Adipose tissue (tissue), 3 donors: Measurements from ENCODE around the gene NANOS1. TPM values are rescaled to one million over a fixed set of nuclear protein-coding genes. Genes with fewer than 3 reads are reported as not detected.

Experiments
- H3K27ac ChIP-seq: one replicate; pipeline ENCODE4 v1.5.1; 2013; ENCODE audit warnings: low read depth, low read length
- WGBS, 3 donors: extraction: QIAGEN DNeasy Blood & Tissue Kit; methylation state at CpG; one replicate each; pipeline ENCODE4 v1.1.7; 2013; 5-methylcytosine and 5-hydroxymethylcytosine counted together
- polyA plus RNA-seq, 3 donors: library from polyadenylated mRNA; stranded (reverse); fragments of 200-250 nt; gene quantifications; one replicate each; pipeline ENCODE4 v1.2.3, GENCODE V29; 2013
- donor health status: healthy with polysubstance abuse.
- donor health status: Bipolar disorder and iron deficiency.
- donor health status: healthy.

Gene NANOS1, protein sequence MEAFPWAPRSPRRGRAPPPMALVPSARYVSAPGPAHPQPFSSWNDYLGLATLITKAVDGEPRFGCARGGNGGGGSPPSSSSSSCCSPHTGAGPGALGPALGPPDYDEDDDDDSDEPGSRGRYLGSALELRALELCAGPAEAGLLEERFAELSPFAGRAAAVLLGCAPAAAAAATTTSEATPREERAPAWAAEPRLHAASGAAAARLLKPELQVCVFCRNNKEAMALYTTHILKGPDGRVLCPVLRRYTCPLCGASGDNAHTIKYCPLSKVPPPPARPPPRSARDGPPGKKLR
- polyA plus RNA-seq = 1 to 10 TPM; 1.6 to 6.8 (median 3.5) TPM

DNA sequence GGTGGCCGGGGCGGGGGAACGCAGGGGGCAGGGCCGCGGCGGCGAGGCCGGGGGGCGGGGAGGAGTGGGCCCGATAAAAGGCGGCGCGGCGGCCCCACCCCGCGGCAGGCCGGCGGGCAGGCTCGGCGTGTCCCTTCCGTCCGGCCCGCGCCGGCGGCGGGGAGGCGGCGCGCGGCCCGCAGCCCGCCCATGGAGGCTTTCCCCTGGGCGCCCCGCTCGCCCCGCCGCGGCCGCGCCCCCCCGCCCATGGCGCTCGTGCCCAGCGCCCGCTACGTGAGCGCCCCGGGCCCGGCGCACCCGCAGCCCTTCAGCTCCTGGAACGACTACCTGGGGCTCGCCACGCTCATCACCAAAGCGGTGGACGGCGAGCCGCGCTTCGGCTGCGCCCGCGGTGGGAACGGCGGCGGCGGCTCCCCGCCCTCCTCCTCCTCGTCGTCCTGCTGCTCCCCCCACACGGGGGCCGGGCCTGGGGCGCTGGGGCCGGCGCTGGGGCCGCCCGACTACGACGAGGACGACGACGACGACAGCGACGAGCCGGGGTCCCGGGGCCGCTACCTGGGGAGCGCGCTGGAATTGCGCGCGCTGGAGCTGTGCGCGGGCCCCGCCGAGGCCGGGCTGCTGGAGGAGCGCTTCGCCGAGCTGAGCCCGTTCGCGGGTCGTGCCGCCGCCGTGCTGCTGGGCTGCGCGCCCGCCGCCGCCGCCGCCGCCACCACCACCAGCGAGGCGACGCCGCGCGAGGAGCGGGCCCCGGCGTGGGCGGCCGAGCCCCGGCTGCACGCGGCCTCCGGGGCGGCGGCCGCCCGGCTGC lies at the start of gene NANOS1:
NANOS1 (plus strand) TSS at position 102 of the 808 bp plus-strand sequence; CDS start at position 190, 88 bp downstream.
- WGBS, 3 donors = 0 to 1% (median 1%) methylated on average over 40 to 117 of the region's 136 CpGs
- H3K27ac ChIP-seq = no peak within 1 kb of the TSS

DNA sequence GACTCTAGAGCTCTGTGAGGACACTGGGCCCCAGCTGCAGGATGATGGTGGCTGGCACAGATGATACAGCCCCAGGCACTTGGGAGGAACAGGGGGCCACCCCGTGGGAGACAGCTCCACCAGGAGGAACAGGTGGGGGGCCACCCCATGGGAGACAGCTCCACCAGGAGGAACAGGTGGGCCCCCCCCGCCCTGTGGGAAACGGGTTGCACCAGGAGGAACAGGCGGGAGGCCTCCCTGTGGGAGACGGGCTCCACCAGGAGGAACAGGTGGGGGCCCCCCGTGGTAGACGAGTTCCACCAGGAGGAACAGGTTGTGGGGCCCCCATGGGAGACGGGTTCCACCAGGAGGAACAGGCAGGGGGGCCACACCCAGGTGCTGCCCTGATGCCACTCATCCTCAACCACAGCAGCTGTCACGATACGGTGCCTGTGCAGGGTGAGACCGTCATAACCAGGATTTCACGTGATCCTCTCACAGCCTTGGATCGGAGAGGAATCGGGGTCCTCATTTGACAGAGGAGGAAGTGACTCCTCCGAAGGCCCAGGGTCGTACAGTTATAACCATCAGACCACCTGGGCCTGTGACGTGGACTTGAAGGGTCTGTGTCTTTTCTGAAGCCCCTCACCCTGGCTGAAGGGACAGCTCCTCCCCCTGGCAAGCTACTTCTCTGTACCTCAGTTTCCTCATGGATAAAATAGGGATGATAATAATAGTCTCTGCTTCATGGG lies 49.2 kb upstream of the NANOS1 start:
- 82 to 83% (median 82%) methylated on average over 14 to 17 of the region's 17 CpGs for WGBS, 3 donors

DNA sequence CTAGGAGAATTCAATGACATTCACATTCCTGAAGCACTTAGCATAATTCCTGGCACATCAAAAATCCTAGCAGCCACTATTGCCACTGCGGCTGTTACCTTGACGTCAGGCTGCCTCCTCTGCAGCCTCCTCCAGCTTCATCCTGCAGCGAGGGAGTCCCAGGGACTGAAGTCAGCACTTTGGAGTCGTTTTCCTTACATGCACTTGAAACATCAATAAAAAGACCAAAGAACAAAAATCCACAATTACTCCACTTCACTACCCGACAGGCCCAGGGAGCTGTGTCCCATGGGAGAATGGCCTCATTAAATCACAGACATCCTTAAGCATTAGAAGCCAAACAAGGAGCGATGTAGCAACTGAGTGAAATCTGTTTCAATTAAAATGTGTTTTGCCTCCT lies 48.6 kb upstream of the NANOS1 start:
- 60 to 70% (median 66%) methylated on average over 6 of the region's 6 CpGs for WGBS, 3 donors
- no peak overlapping the region for H3K27ac ChIP-seq

More for the DNA sequence above, 49.2 kb upstream of the NANOS1 start:
- H3K27ac ChIP-seq = no peak overlapping the region

DNA sequence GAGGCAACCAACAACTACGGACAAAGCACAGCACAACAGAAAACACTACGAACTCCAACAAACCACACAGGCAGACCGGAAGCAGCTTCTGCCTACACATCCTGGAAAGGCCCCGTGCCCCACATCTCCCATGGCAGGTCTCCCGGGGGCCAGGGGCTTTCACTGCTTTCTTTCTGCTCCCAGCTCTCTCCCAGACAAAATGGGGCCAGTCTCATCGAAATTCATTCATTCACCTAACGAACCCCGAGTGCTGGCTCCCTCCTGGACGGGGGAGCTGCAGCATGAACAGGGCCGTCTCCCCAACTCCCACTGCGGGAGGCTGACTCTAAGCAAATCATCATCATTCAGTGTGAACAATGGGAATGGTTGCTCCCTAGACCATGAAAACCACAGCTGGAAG lies 47.6 kb upstream of the NANOS1 start:
- H3K27ac ChIP-seq = no peak overlapping the region
- WGBS, 3 donors = 80 to 85% (median 83%) methylated on average over 11 of the region's 11 CpGs

DNA sequence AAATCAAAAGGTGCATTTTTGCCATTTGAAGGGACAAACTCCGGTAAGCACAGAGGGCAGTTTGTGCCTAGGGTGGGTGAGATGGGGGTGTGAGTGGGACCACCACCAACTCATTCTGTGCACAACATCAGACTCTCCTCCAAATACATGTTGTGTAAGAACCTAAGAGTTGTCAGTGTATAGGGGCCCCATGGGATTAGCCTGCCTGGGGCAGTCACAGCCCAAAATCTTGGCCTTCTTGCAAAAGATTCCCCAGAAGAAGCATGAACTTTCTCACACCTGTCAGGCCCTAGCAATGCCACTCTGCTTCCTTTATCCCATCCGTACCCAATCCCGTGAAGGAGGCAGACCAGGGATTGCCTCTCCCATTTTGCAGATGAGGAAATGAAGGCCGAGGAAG lies 47.1 kb upstream of the NANOS1 start:
- no peak overlapping the region for H3K27ac ChIP-seq
- 94 to 95% (median 94%) methylated on average over 4 of the region's 4 CpGs for WGBS, 3 donors

DNA sequence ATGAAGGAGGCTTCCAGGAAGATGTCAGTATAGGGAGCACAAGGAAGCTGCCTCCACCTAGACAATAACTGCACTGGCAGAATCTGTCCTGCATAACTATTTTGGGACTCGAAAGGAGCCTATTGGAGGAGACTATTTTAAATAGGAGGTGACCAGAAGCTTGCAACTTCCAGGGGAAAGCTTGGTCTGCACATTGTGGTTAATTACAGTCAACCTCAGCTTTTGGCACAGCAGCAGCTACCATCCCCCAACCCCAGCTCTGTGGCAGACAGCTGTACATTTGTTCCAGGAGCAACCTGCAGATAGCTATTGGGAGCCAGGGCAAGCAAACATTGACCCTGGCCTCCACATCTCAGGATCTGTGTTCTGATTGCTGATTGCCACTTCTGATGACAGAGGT lies 46.3 kb upstream of the NANOS1 start:
- WGBS, 3 donors = 67 to 73% (median 70%) methylated on average over 1 of the region's 1 CpG

DNA sequence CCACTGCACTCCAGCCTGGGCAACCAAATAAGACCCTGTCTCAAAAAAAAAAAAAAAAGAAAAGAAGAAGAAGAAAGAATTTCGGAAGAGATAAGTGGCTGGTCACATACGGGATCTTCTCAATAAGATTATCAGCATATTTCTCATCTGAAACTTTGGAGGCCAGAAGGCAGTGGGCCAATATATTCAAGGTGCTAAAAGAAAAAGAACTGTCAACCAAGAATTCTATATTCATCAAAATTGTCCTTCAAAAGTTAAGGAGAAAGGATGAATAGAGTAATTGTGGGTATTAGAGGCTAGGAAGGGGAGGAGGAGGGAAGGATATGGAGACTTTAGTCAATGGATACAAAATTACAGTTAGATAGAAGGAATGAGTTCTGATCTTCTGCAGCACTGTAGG lies 43.9 kb upstream of the NANOS1 start:
- no peak overlapping the region for H3K27ac ChIP-seq
- WGBS, 3 donors = 92 to 95% (median 92%) methylated on average over 2 of the region's 2 CpGs

More for the DNA sequence above, 46.3 kb upstream of the NANOS1 start:
- H3K27ac ChIP-seq = no peak overlapping the region

DNA sequence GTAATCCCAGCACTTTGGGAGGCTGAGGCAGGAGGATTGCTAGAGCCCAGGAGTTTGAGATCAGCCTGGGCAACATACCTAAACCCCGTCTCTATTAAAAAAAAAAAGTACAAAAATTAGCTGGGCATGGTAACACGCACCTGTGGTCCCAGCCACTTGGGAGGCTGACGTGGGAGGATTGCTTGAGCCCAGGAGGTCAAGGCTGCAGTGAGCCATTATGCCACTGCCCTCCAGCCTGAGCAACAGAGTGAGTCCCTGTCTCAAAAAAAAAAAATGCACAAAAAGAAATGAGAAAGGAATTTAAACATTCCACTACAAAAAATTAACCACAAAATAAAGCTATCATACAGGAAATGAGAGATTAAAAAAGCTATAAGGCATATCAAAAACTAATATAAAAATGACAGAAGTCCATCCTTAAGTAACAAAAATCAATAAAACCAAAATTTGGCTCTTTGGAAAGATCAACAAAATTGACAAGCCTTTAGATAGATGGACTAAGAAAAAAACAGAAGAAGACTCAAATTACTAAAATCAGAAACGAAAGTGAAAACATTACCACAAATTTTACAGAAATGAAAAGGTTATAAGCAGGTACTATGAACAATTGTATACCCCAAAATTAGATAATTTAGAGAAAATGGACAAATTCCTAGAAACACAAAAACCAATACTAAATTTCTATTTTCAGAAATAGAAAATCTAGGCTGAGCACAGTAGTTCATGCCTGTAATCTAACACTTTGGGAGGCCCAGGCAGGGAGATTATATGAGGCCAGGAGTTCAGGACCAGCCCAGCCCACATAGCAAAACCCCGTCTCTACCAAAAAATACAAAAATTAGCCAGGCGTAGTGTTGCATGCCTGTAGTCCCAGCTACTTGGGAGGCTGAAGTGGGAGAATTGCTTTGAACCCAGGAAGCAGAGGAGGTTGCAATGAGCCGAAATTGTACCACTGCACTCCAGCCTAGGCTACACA lies 42.4 kb upstream of the NANOS1 start:
- no peak overlapping the region for H3K27ac ChIP-seq
- 75 to 79% (median 77%) methylated on average over 7 of the region's 7 CpGs for WGBS, 3 donors

DNA sequence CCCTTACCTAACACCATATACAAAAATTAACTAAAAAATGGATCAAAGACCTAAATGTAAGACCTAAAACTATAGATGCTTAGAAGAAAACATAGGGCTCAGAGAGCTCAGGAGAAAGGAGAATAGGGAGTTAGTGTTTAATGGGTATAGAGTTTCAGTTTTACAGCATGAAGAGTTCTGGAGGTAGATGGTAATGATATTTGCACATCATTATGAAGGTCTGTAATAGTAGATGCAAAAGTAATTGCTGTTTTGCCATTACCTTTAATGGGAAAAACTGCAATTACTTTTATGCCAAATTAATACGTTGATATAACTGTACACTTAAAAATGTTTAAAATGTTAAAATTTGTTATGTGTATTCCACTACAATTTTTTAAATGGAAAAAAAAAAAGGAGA lies 39.2 kb upstream of the NANOS1 start:
- 71 to 85% (median 84%) methylated on average over 1 of the region's 1 CpG for WGBS, 3 donors

DNA sequence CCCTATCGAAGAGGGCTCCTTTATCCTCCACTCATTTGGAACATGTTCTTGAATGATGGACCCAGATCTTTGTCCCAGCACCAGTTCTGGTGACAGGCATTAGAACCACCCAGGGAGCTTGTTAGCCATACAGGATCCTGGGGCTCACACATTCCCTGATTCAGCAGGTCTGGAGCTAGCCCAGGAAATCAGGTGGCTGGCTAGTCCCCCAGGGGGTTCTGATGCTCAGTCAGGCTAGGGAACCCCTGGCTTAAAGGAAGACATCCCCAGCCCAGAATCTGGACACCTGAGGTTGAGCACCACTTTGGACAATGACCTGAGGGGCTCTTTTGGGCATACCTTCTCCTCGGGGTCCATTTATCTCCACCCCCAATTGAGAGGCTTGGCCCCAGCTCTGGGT lies 37.0 kb upstream of the NANOS1 start:
- H3K27ac ChIP-seq = no peak overlapping the region
- WGBS, 3 donors = 73 to 85% (median 77%) methylated on average over 2 of the region's 2 CpGs

More for the DNA sequence above, 39.2 kb upstream of the NANOS1 start:
- no peak overlapping the region for H3K27ac ChIP-seq

DNA sequence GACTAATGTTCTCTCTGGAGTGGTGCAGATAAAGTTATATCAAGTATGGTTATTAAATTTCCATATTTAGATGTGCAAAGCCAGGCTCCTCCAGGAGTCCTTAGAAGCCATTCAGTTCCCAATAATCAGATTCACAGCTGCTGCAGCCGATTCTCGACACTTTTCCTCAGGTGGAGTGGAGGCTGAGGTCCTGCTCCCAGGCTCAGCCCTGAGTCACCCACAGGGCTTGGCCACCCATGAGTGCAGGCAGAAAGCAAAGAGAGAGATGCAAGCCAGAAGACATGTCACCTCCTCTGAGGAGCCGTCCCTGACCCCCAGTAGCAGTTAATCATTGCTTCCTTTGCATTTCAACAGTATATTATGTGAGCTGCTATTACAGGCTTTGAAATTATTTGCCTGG lies 36.3 kb upstream of the NANOS1 start:
- 76 to 88% (median 87%) methylated on average over 3 of the region's 3 CpGs for WGBS, 3 donors
- H3K27ac ChIP-seq = no peak overlapping the region

DNA sequence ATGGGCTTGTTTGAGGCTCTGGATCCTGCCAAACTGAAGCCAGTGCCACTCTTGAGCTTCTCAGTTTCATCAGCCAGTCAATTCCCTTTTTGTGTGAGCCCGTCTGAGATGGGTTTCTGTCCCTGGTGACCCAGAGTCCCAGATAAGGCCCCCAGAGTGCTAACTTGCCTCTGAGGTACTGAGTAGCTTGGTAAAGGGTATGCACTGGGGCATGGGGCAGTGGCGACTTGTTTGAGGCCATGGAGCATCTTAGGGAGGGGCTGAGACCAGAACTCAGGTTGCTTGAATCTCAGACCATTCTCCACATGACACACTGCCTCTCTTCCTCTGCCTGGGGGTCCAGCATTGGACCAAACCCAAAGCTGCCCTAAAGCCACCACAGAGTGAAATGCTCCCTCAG lies 35.2 kb upstream of the NANOS1 start:
- no peak overlapping the region for H3K27ac ChIP-seq
- WGBS, 3 donors = 77 to 82% (median 81%) methylated on average over 2 of the region's 2 CpGs

DNA sequence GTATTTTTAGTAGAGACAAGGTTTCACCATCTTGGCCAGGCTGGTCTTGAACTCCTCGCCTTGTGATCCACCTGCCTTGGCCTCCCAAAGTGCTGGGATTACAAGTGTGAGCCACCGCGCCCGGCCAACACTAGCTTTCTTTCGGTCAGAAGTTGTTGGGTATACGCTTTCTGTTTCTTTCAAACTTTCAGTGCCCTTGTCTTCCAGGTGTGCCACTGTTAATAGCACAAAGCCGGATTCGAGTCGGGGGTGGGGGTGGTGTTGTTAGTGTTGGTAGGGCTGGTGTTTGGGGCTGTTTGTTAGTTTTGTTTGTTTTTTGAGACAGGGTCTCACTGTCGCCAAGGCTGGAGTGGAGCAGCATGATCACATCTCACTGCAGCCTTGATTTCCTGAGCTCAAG lies 33.8 kb upstream of the NANOS1 start:
- 81 to 93% (median 93%) methylated on average over 10 of the region's 10 CpGs for WGBS, 3 donors
- no peak overlapping the region for H3K27ac ChIP-seq

DNA sequence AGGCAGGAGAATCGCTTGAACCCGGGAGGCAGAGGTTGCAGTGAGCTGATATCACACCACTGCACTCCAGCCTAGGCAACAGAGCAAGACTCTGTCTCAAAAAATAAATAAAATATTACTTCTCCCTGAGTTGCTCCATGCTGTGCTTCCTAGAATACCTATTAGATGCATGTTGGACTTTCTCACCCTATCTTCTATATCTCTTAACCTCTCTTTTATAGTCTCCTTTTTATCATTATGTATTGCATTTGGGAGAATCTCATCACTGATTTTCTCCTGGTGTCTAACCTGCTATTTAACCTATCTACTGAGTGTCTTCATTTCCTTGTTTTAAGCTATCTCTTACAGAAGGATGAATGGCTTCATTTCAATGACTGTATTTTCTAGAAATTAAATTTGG lies 32.1 kb upstream of the NANOS1 start:
- 91 to 98% (median 95%) methylated on average over 2 of the region's 2 CpGs for WGBS, 3 donors
- no peak overlapping the region for H3K27ac ChIP-seq

DNA sequence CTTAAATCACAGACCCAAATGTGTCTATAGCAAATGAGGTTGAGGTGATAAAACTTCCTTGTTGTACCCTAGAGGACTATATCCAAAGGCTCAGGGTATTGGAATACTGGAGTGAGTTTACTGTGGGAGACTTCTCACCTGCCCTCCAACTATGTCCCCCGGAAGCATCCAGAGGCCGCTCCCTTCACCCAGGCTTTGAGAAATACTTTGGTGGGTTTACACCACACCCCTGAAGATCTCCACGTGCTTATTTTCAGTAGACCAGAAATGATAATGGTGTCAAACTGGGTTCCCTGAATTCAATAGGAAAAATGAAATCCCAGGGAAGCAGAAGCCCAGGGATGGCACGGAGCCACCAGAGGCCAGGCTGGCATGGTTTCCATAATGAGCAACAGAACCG lies 31.3 kb upstream of the NANOS1 start:
- 91 to 95% (median 93%) methylated on average over 5 of the region's 5 CpGs for WGBS, 3 donors
- H3K27ac ChIP-seq = no peak overlapping the region

DNA sequence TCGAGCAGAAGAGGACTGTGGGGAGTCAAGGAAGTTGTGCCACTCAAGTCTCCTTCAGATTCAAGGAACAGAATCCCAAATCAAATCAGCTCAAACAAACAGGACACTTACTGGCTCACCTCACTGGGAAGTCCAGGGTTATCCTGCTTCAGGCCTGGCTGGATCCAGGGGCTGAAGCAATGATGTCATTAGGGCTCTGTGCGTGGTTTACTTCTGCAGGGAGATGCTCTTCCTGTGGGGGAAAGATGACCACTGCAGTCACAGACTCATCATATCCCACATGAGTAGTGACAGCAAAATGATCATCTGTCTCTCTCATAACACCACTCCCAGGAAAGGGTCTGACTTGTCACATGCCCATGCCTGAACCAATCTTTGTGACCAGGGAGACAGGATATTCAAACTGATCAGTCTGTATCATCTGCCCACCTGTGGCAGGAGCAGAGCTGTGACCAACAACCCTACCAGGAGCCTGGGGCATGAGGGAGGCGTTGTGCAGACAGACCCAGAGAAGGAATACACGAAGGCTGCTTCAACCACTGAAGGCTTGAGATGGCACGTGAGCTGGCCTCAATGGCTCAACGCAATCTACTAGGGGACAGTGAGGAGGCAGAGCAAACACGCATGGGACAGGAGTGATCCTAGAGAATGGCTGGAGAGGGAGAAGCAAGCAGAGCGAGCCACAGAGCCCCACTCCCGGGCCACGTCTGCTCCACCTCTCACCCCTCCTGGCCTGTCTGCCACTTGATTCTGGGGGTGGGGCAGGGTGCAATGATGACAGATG lies 27.6 kb upstream of the NANOS1 start:
- H3K27ac ChIP-seq = no peak overlapping the region
- 86 to 95% (median 92%) methylated on average over 10 of the region's 10 CpGs for WGBS, 3 donors

DNA sequence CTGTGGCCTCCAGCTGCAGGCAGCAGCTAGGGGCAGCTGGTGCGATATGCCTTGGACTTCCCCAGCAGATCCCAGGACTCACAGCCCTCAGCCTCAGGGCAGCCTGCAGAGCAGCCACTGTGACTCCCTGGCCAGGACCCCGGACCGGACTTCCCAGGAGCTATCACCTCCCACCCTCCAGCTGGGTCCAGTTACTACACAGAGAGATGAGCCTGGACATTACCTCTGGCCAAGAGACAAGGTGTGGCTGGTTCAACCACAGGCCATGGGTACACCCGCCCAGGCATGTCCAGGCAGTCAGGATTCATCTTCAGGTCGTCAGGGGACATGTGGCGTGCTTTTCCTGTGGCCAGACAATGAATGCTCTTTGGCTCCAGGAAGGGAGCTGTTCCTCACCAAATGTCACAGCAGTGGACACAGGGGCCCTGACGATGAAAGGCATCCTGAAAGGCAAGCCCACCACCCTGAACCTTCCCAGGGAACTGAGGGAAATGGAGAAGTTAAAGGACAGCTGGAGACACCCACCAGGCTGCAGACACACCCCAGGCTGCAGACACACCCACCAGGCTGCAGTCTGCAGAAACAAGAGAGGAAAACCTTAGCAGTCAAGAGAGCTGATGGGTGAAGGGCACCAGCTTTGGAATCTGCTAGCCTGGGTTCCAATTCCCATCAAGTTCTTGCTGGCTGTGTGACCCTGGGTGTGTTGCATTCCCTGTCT lies 25.8 kb upstream of the NANOS1 start:
- WGBS, 3 donors = 63 to 74% (median 65%) methylated on average over 7 of the region's 7 CpGs
- H3K27ac ChIP-seq = no peak overlapping the region
